Stimulated activated CD8-positive, alpha-beta memory T cell treated with anti-CD3 and anti-CD28 coated beads, Interleukin-15, amount 100 ng/mL, for 1 hour (primary cell): Measurements from ENCODE around the gene PDIA5.

Experiments
- DNase-seq: peaks from one replicate; pipeline ENCODE4 v3.0.0-alpha.2; 2020; ENCODE audit warnings: low read depth

PDIA5 gene

DNA sequence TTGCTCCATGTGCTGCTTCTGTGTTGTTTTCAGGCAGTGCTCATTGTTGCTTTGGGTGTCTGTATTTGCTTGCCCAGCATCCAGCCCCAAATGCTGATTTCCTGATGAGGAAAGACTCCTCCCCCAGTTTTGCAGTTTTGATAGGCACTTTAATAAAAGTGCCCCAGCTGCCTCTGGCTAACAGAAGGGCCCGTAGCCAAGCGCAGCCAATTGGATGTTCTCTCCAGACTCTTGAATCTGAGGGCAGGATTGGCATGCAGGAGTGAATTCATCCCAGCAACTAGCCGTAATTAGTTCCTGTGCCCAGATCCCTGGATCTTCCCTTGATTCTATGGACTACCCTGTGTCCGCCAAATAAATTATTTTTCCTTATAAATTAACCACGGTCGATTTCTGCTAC lies 24.4 kb upstream of the PDIA5 start:
- no peak for DNase-seq

DNA sequence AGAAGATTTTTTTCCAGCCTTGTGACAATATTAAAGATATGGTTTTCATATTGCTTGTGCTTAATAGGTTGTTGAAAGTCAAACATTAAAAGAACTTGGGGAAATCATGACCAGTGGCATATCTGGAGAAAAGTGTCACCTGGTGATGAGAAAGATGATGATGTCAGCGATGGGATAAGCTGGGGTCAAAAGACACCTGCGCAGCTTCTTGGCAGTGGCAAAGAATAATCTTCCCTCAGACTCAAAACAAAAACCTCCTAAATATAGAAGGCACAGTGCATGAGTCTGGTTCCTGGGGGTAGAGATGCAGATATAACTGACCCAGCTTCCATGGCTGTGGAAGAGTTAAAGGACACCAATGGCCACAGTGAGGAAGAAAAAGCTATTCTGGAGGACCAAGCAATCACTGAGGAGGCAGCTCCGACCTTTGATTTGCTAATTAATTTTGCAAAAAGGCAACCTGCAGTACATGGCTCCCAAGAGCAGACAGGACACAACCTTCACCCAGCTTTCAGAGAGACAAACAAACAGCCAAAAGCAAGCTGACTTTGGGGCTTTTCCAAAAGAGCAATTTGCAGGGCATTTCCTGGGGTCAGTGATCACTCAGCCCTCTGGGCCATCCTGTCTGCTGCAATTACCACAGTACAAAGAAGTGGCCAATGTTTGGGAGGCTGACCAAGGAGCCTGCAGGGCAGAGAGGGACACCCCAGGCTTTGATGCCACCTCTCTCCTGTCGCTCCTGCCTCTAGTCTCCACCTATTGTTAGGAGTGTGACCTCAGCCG lies 21.7 kb upstream of the PDIA5 start:
- no peak for DNase-seq

DNA sequence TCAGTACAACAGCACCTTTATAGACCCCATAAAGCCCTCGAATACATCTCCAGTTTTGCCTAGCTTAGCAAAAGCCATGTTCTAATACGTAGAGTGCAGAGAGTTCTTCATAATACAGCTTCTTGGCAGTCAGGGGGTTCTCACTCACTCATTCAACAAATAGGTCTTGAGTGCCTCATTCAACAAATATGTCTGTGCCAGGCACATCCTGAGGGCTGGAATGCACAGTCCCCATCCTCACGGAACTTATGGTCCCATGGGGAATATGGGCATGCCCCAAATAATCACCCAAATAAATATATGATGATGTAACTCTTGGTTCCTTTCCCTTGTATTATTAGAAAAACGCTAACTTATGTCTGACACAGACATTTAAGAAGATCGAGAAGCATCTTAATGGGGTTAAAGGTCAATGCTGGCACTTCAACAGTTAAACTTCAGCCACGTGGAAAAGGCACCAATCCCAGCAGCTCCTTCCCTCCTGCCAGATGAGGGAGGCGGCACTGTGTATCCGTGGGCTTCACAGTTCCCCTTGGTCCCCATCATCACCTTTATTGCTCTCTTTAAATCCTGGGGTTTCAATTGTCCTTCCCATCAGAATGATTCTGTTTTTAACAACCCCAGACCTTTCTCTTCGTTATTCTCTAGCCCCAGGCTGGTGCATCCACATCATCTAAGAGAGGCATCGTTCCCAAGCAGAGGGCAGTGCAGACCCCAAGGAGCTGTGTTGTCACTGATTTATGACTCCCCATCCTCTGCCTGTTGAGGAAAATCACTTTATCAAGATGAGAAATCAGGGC lies 20.4 kb upstream of the PDIA5 start:
- DNase-seq = no peak

DNA sequence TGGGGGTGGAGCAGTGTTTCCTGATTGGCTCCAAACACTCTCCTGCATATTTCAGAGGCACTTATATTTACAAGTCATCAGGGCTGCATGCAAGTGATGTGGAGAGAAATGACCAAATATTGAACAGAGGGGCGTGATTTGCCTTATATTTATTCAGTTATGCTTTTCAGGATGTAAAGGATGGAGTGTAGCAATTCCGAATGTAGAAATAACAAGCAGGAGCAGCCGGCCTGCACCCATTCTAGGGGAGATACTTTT lies 19.8 kb upstream of the PDIA5 start:
- no peak for DNase-seq

DNA sequence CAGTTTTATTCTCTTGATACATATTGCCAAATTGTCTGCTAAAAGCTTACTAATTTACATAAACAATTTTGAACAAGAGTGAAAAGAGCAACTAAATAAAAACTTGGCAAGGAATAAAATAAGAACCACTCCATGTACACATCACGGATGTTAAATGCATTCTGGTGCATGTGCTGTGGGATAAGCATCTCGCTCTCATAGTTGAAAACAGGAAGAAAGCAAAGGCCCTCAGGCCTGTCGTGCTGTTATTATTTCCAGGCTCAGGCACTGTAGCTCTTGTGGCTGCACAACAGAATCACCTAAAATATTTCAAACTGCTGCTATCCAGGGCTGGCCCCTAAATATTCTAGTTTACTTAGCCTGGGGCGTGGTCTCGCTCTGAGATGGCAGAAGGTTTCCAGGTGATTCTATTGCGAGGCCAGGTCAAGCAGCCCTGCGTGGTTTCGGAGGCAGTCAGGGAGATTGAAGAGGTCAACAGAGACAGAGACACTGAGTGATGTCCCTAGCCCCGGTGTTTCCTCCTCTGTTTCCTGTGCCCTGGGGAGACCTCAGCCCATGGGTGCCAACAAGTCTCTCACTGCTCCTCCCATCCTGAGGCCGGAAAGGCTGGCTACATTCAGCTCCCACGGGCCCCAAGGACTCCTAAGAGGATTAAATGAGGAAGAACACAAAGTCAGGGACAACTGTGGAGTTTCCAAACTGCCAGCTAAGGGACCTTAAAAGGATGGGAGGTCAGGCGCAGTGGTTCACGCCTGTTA lies 18.2 kb upstream of the PDIA5 start:
- no peak for DNase-seq

DNA sequence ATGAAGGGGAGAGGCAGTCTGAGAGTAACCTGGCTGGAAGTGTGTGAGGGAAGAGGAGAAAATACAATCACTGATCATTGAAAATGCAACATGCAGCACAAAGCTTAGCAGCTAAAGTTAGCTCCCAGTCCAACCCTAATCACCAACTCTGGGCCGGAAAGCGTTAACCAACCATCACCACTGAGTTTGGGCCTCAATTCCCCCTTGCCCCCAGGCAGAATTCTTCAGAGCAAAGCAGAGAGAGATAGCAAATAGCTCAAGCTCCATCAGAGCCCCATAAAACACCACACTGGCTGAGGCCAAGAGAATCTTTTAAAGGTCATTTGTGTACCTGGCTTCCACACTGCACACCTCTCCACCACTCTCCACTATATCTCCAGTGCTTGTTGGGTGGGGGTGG lies 16.2 kb upstream of the PDIA5 start:
- no peak for DNase-seq

DNA sequence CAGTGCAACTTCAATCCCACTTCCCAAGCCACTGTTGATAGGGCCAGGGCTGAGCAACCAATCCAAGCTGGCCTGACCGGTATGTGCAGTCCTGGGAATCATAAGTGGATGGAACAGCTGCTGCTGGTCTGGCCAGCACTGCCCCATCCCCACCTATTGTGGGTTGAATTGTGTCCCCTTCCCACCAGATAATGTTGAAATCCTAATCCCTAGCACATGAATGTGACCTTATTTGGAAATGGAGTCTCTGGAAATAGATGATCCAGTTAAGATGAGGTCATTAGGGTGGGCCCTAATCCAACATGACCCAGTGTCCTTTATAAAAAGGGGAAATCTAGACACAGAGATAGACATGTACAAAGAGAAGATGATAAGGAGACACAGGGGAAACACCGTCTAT lies 13.7 kb upstream of the PDIA5 start:
- DNase-seq = no peak

DNA sequence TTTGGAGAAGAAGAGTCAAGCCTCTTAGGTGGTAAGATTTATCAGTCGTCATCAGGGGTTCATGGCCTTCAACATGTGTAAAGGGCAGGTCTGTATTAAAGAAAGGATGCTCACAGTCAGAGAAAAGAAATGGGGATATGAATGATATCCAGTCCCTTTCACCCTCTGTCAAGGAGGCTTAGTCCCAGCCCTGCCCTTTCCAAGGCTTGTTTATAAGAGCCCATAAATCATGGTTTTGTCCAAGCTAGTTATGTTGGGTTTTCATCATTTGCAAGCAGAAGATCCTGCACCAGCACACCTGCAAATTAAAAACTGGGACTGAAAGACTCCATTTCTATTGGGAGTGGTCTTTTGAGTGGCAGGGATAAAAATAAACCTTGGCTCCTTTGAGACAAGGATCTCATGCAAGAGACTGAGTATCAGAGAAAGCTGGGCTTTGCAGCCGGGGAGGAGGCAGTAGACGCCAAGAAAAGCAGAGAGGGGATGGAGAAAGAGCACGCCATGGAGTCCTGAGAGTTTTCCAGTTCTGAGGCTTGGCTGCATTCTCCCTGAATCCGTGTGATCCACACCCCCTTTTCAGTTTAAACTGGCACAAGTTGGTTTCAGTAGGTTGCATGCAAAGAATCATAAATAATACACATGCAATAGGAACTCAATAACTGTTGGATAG lies 12.6 kb upstream of the PDIA5 start:
- no peak for DNase-seq

DNA sequence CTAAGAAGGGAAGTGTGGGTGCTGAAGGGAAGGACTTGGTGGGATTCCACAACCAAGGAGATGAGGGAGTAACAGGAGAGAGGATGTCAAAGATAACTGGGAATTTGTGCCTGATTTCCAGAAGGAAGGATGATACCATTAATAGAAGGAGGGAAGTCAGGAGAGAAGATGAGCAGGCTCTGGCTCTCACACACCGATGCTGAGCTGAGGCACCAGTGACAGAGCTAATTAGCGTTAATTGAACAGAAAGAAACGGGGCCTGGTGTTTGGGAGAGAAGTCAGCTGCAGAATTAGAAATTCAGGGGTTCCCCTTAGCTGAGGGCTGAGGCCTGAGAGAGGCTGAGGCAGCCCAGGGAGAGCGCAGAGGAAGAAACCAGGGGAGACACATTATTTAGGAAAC lies 11.9 kb upstream of the PDIA5 start:
- no peak for DNase-seq

DNA sequence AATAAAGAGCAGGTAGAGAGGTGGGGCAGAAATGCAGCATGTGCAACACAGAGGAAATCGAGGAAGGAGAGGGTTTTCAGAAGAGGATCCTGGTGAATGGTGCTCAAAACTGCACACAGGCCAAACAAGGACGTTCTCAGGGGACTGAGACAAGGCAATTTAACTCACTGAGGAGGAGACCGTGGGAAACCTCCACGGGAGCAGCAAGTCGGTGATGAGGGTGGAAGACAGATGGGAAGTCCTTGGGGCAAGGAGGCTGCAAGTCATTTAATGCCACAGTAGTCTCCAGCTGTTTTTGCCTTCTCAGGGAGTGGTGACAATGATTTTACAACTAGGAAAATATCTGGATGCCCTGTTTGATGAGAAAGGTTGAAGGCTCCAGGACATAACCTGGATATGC lies 11.5 kb upstream of the PDIA5 start:
- DNase-seq = no peak

DNA sequence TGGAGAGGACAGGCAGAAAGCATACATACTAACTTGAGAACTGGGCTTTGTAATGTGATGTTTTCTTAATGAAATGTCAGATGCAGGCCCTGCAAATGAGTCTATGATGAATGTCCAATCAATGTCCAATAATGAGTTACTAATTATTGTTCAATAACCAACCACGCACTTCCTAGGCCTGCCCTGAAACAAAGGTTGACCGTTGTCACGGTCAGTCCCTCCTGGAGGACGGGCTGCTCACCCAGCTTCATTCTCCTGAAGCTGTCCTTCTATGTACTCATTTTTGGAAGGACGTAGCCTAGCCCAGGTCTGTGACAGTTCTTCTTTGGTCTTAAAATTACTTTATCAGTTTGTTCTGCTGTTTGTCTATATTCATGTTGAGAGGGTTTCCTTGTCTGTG lies 8.3 kb upstream of the PDIA5 start:
- no peak for DNase-seq

DNA sequence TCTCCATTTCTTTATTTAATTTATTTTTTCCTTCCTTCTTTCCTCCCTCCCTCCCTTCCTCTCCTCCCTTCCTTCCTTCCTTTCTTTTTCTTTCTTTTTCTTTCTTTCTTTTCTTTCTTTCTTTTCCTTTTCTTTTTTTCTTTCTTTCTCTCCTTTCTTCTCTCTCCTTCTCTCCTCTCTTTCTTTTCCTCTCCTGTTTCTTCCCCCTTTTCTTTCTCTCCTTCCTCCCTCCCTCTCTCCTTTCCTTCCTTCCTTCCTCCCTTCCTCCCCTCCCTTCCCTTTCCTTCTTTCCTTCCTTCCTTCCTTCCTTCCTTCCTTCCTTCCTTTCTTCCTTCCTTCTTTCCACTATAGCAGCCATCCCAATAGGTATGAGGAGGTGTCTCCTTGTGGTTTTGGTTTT lies 6.8 kb upstream of the PDIA5 start:
- DNase-seq = no peak

DNA sequence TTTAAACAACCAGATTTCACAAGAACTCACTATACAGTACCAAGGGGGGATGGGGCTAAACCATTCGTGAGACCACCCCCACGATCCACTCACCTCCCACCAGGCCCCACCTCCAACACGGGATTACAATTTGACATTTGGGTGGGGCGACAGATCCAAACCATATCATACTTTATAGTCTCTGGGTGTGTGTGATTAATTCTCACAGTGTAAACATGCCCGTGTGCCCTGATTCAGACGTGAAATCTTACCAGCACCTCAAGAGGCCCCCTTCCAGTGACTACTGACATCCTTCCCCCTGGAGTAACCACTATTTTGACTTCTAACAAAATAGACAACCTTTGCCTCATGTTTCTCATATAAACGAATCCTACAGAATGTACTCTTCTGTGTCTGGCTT lies 5.0 kb upstream of the PDIA5 start:
- DNase-seq = no peak

DNA sequence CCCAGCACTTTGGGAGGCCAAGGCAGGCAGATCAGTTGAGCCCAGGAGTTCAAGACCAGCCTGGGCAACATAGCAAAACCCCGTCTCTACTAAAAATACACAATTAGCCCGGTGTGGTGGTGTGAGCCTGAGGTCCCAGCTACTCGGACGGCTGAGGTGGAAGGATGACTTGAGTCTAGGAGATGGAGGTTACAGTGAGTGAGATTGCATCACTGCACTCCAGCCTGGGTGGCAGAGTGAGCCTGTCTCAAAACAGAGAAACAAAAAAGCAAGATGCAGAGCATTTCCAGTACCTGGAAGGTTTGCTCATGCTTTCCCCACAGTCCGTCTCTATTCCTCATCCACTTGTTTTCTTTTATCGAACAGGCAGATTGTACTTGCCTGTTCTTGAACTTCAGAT lies 3.8 kb upstream of the PDIA5 start:
- no peak for DNase-seq

DNA sequence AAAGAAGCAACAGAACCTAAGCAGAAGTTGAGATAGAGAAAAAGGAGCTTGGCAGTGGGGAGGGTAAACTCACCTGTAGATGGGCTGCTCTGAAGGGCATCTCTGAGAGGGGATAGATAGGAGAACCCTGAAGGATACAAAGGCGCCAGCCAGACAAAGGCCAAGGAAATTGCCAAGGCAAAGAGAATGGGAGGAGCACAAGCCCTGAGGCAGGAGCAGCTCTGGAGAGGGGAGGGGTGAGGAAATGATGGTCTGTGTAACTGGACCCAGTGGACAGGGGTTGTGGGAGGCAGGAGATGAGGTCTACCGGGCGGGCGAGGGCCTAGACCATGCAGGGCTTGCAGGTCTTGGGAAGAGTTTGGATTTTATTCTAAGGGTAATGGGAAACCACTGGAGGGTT lies 2.3 kb upstream of the PDIA5 start:
- DNase-seq = no peak

DNA sequence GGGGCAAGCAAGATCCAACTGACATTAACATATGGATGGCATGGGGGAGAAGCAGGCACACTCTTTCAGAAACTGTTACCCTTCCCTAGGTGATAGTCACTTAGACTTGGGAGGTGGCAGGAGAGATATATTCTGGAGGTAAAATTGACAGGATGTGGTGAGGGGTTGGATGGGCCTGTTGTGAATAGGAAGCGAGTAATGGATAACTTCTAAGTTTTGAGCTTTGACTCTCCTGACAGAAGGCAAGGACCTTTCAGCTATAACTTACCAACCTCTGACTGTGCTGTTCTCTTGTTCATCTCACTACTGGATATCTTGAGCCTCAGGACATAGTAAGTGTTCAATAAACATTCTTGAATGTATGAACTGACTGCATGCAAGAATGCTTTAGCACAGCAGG lies 1.9 kb upstream of the PDIA5 start:
- DNase-seq = no peak

DNA sequence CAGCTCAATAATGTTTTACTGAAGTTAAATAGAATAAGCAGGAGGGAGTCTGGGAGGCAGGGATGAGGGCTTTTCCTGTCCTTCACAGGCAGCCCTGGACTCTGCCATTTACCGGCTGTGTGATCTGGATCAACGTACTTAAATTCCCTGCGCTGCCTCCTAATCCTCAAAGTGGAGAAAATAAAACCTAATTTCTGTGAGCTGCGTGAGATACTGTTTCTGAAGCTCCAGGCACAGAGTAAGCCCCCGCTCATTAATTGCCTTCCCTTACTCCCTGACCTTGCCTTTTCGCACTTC lies 278 bp upstream of the PDIA5 start:
- no peak for DNase-seq

DNA sequence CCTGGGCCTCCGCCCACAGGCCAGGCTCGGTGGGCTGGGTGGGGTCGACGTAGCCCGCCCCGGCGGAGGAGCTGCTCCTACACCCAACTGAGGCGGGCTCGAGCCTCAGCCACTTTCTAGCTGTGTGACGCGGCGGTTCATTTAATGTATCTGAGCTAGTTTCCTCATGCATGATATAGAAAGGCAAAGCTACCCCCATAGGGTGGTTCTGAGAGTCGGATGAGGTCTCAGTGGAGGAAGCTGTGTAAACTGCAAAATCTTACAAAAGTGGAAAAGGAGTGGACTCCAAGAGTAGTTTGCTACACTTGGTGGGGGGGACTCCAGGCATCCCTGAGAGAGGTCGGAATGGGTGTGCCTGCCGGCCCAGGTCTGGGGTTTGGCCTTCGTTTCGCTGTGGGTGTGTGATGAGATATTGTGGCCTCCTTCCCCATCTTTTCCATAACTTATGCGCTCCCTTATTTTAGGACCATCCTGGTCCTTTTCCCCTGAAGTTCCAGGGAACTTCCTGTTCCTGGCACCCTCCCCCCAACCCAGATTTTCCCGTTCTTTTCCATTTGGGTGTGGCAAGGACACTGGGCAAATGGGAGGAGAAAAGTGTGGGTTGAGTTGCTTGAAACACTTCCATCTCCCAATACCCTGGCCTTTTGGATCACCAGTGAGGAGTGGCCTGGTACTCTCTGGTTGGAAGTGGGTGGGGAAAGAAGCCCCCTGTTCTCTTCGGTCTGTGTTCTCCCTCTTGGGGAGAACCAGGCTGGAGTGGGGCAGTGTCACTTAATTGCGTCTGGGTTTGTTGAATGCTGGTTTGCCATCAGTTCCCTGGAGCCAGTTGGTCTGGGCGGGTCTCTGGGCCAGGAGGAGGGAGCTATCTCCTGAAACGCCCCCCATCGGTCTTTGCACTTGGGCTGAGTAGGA lies 1.1 kb downstream of the PDIA5 start:
- no peak for DNase-seq

DNA sequence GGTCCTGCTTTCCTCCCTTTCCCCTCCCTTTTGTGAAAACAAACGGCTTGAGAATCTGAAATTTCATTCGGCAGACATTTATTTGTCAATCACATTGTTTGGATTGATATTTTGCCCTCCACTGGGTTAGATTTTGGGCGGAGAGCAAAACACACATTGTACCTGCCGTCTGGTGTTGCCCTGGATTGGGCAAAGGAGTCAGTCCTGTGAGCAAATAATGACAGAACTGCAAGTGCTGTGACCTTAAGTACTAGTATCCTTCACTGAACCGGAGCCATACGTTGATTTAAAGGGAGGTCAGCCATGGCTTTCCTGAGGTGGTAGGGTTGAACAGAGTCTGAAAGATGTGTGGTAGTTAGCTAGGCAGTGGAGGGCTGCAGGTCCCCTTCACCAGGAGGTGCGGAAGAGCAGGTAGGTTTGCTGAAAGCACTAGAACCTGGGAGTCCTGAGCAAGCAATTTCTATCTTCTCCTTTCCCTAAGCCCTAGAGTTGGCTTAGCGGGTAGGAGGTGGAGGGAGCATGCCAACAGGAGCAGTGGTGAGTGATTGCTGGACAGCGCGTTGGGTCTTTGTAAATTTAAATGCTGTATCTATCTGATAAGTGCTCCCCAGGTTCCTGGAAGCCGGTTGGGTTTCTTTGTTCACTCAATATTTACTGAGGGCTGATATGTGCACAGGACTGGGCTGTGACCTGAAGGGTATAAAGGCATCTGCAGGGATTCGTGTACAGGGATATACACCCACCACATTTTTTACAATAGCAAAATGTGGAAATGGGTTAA lies 2.0 kb downstream of the PDIA5 start:
- no peak for DNase-seq

DNA sequence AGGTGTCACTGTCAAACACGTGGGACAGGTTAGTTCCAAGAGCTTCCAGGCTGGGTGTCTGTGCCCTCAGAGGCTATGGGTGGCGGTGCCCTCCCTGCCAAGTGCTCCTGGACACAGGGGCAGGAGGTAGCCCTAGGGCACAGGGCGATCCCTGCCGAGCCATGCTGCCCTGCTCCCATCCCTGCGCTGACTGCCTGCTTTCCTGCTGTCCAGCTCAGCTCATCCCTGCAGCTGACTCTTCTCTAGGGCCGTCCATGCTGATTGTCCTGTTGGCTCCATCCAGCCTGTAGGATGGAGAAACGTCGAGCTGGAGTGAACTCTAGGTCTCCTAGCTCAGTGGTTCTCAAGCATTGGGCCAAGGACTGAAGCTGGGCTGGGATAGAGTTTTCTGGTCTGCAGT lies 3.7 kb downstream of the PDIA5 start:
- no peak for DNase-seq

DNA sequence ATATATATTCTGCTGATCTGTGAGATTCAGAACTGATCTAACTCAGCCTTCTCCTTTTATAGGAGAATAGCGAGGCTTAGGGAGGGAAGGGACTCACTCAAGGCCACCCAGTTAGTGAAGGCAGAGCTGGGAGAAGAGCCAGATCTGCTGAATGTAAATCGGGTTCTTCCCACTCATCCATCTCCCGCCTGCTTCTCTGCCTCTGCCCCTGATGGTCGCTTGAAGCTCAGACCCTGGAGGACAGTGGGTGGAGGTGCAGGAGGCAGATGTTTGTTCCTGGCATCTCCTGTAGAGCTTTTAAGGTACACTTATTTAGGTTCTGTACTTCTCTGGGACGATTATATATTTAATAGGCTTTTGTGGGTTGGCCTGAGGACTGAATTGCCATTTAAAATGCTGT lies 4.3 kb downstream of the PDIA5 start:
- no peak for DNase-seq
